Measurements from ENCODE around the gene SEMA5B. TPM values are rescaled to one million over a fixed set of nuclear protein-coding genes. Genes with fewer than 3 reads are reported as not detected.

The SEMA5B gene
- total RNA-seq, 1 donor from 2014 or later, result 1.0 TPM

GRCh38 chr3:122942937-122943827 is 84.4 kb downstream of the SEMA5B start:
- Histone ChIP-seq H3K36me3 (ENCODE audit: insufficient read depth, low read length) (no peaks in the 10 kb centered on the region), H2AFZ (ENCODE audit: low read depth, low read length) (no peak overlapping the region), H3K4me1 (ENCODE audit: insufficient read depth, low read length) (no peaks in the 10 kb centered on the region), H3K9me3 (ENCODE audit: insufficient read depth, low read depth, low read length) (no peaks in the 10 kb centered on the region), H3K79me2 (ENCODE audit: insufficient read depth, low read length) (no peaks in the 10 kb centered on the region), H3K27ac (ENCODE audit: low read depth, low read length) (no peak overlapping the region), H3K27me3 (ENCODE audit: insufficient read depth, low read length) (peaks cover 18% of the 10 kb centered on the region), H4K20me1 (ENCODE audit: insufficient read depth, low read length) (peaks cover 5% of the 10 kb centered on the region), H3K4me2 (ENCODE audit: low read length) (no peak overlapping the region), H3K4me3 (ENCODE audit: insufficient read depth, low read depth, low read length) (no peak overlapping the region), H3K9ac (ENCODE audit: low read length) (no peak overlapping the region)
- peaks cover 8% of the 10 kb centered on the region for H3K9me3 Mint-ChIP-seq (ENCODE audit: unreplicated experiment)
- no peak overlapping the region for H3K27ac Mint-ChIP-seq (ENCODE audit: unreplicated experiment)
- no peaks in the 10 kb centered on the region for H3K36me3 Mint-ChIP-seq (ENCODE audit: low read depth, unreplicated experiment)
- peaks cover 1% of the 10 kb centered on the region for H3K4me1 Mint-ChIP-seq (ENCODE audit: low read depth, unreplicated experiment)
- no peak overlapping the region for H3K4me3 Mint-ChIP-seq (ENCODE audit: unreplicated experiment)
- H3K27me3 Mint-ChIP-seq (ENCODE audit: low read depth, unreplicated experiment), result peaks cover 19% of the 10 kb centered on the region
- FAIRE-seq (no peak), DNase-seq (ENCODE audit: low read depth) (peak; percentile 24)
- TF ChIP-seq EZH2 (IDR thresholded peaks at IDR 0.05; ENCODE audit: insufficient read depth, low read length) (no peak), CTCF (IDR thresholded peaks at IDR 0.05; ENCODE audit: insufficient read depth, low read depth, low read length) (peak; percentile 73)

- Mint-ChIP-seq H3K9me3 (ENCODE audit: unreplicated experiment) (peaks cover 8% of the 10 kb centered on the region), H3K4me1 (ENCODE audit: low read depth, unreplicated experiment) (no peaks in the 10 kb centered on the region), H3K27me3 (ENCODE audit: low read depth, unreplicated experiment) (peaks cover 20% of the 10 kb centered on the region), H3K36me3 (ENCODE audit: low read depth, unreplicated experiment) (no peaks in the 10 kb centered on the region), H3K27ac (ENCODE audit: unreplicated experiment) (no peak overlapping the region), H3K4me3 (ENCODE audit: unreplicated experiment) (no peak overlapping the region)
- H3K9ac ChIP-seq (ENCODE audit: low read length), result no peak overlapping the region
- no peak overlapping the region for H2AFZ ChIP-seq (ENCODE audit: low read depth, low read length)
- no peaks in the 10 kb centered on the region for H3K36me3 ChIP-seq (ENCODE audit: insufficient read depth, low read length)
- H3K27me3 ChIP-seq (ENCODE audit: insufficient read depth, low read length), result peaks cover 18% of the 10 kb centered on the region
- H3K4me2 ChIP-seq (ENCODE audit: low read length), result no peak overlapping the region
- no peak overlapping the region for H3K27ac ChIP-seq (ENCODE audit: low read depth, low read length)
- FAIRE-seq (no peak), DNase-seq (ENCODE audit: low read depth) (no peak)
- TF ChIP-seq CTCF (IDR thresholded peaks at IDR 0.05; ENCODE audit: insufficient read depth, low read depth, low read length), result no peak
- TF ChIP-seq EZH2 (IDR thresholded peaks at IDR 0.05; ENCODE audit: insufficient read depth, low read length), result peak; percentile 7
- H3K79me2 ChIP-seq (ENCODE audit: insufficient read depth, low read length), result no peaks in the 10 kb centered on the region
- no peak overlapping the region for H3K4me3 ChIP-seq (ENCODE audit: insufficient read depth, low read depth, low read length)
- H4K20me1 ChIP-seq (ENCODE audit: insufficient read depth, low read length), result peaks cover 5% of the 10 kb centered on the region
- no peaks in the 10 kb centered on the region for H3K4me1 ChIP-seq (ENCODE audit: insufficient read depth, low read length)
- no peaks in the 10 kb centered on the region for H3K9me3 ChIP-seq (ENCODE audit: insufficient read depth, low read depth, low read length)
Observed at GRCh38 chr3:122942239-122942638, 85.3 kb downstream of the SEMA5B start.
